SK-N-MC (cell line): Measurements from ENCODE around the gene ANGPTL4.
"Not testable (repeated sequence)": the region's sequence is repeated elsewhere in the genome, so short reads cannot be mapped to it uniquely, and the experiment has no call there.

ENCODE experiments used
- EZH2 ChIP-seq: fragments of 200-600 bp; sonication (generic); IDR thresholded peaks from one replicate; pipeline ENCODE4 v1.6.1; 2017; ENCODE audit warnings: antibody characterized with exemption
- FOXP2 ChIP-seq: optimal IDR thresholded peaks from 2 replicates; pipeline ENCODE3; 2011; ENCODE audit warnings: mild to moderate bottlenecking, moderate library complexity; ENCODE audit not compliant: insufficient read depth; ENCODE audit errors: extremely low read length, control extremely low read depth
- POLR2AphosphoS5 ChIP-seq: IDR thresholded peaks from 2 replicates; pipeline ENCODE4 v1.6.1; 2012; ENCODE audit warnings: mild to moderate bottlenecking, low read depth, low read length, borderline replicate concordance

- TF ChIP-seq POLR2AphosphoS5, EZH2, FOXP2: not testable (repeated sequence)
Measured at GRCh38 chr19:8385566-8385965, 21.6 kb downstream of the ANGPTL4 start.
